SU-DHL-6 (cell line): ENCODE results near the gene GSTA1.
"Not testable (repeated sequence)": the region's sequence is repeated elsewhere in the genome, so short reads cannot be mapped to it uniquely, and the experiment has no call there.

Experiments
- EZH2phosphoT487 ChIP-seq: fragments of 200-600 bp; sonication (generic), shearing (Covaris generic); conservative IDR thresholded peaks from 2 replicates; pipeline ENCODE4 v1.6.1; 2018; ENCODE audit warnings: mild to moderate bottlenecking, antibody characterized with exemption, low read length, moderate library complexity, mixed read lengths
- TF ChIP-seq, protein P1 (sequence below): fragments of 200-600 bp; sonication (generic); IDR thresholded peaks from one replicate; pipeline ENCODE4 v1.5.1; 2017; ENCODE audit warnings: antibody characterized with exemption, mild to moderate bottlenecking, low read length, moderate library complexity; ENCODE audit not compliant: insufficient read depth, poor library complexity, severe bottlenecking

DNA sequence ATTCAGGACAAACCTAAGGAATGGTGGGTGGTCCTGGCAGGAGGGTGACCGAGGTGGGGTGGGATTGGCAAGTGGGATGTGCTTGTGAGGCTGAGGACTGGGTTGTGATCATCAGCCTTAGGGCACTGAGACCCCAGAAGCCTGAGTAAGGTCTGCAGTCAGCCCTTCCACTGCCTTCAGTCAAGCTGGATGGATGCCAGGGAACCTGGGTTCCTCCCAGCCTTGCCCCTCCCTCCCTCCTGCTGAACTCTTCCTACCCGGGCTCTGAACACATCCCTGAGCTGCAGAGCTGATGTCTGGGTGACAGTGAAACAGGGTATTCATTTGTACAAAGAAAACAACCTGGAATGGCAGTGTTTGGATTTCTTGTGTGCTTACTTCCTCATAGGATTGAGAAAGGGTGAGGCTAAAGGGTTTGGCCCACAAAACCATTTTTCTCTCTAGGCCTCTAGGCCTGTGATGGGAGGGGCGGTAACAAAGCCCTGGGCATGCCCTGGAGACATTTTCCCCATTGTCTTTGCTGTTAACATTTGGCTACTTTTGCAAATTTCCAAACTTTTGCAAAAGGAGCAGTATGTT is 20.8 kb downstream of the GSTA1 start:
- TF ChIP-seq, protein P1, sequence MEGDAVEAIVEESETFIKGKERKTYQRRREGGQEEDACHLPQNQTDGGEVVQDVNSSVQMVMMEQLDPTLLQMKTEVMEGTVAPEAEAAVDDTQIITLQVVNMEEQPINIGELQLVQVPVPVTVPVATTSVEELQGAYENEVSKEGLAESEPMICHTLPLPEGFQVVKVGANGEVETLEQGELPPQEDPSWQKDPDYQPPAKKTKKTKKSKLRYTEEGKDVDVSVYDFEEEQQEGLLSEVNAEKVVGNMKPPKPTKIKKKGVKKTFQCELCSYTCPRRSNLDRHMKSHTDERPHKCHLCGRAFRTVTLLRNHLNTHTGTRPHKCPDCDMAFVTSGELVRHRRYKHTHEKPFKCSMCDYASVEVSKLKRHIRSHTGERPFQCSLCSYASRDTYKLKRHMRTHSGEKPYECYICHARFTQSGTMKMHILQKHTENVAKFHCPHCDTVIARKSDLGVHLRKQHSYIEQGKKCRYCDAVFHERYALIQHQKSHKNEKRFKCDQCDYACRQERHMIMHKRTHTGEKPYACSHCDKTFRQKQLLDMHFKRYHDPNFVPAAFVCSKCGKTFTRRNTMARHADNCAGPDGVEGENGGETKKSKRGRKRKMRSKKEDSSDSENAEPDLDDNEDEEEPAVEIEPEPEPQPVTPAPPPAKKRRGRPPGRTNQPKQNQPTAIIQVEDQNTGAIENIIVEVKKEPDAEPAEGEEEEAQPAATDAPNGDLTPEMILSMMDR = not testable (repeated sequence)
- not testable (repeated sequence) for TF ChIP-seq EZH2phosphoT487
